COR-L47 (cell line): ENCODE data around the gene PGLYRP4.

ENCODE experiments used
- DNase-seq: peaks from one replicate; lab custom pipeline; 2025; lab: John Stamatoyannopoulos, UW

PGLYRP4 gene

GRCh38 chr1:153348511-153349362 lies at the start of gene PGLYRP4:
Gene PGLYRP4 (minus strand): TSS chr1:153348841. CDS start chr1:153347932, 909 bp downstream.
- DNase-seq = no peak

GRCh38 chr1:153397924-153398651 lies 49.4 kb upstream of the PGLYRP4 start:
- no peak for DNase-seq

- DNase-seq = no peak
Observed at GRCh38 chr1:153397051-153397923, 48.6 kb upstream of the PGLYRP4 start.

- no peak for DNase-seq
Observed at GRCh38 chr1:153396461-153396860, 47.8 kb upstream of the PGLYRP4 start.

GRCh38 chr1:153395776-153396175 lies 47.1 kb upstream of the PGLYRP4 start:
- DNase-seq = no peak

- no peak for DNase-seq
Observed at GRCh38 chr1:153395136-153395685, 46.6 kb upstream of the PGLYRP4 start.

- DNase-seq = no peak
Observed at GRCh38 chr1:153394391-153394790, 45.8 kb upstream of the PGLYRP4 start.

- DNase-seq = no peak
Observed at GRCh38 chr1:153393926-153394325, 45.3 kb upstream of the PGLYRP4 start.

GRCh38 chr1:153392822-153393221 lies 44.2 kb upstream of the PGLYRP4 start:
- no peak for DNase-seq

- DNase-seq = no peak
Observed at GRCh38 chr1:153392258-153392657, 43.6 kb upstream of the PGLYRP4 start.

- DNase-seq = no peak
Observed at GRCh38 chr1:153390938-153391710, 42.5 kb upstream of the PGLYRP4 start, which contains the start of gene S100A8. Gene S100A8 (minus strand): TSS chr1:153391073. CDS start chr1:153390535, 538 bp downstream.

GRCh38 chr1:153389973-153390879 lies 41.6 kb upstream of the PGLYRP4 start:
- no peak for DNase-seq

- DNase-seq = no peak
Observed at GRCh38 chr1:153389401-153389800, 40.8 kb upstream of the PGLYRP4 start.

GRCh38 chr1:153387785-153388184 lies 39.1 kb upstream of the PGLYRP4 start:
- no peak for DNase-seq

- no peak for DNase-seq
Observed at GRCh38 chr1:153387001-153387400, 38.4 kb upstream of the PGLYRP4 start.

GRCh38 chr1:153386500-153386901 lies 37.9 kb upstream of the PGLYRP4 start:
- DNase-seq = no peak

GRCh38 chr1:153384958-153385580 lies 36.4 kb upstream of the PGLYRP4 start:
- DNase-seq = no peak

GRCh38 chr1:153380711-153381110 lies 32.1 kb upstream of the PGLYRP4 start:
- DNase-seq = no peak

- no peak for DNase-seq
Observed at GRCh38 chr1:153379591-153379990, 30.9 kb upstream of the PGLYRP4 start.
